ENCODE measurements around the gene DCD.

GRCh38 chr12:54650889-54651288 lies 2.7 kb upstream of the DCD start:
- TF ChIP-seq CTCF (IDR thresholded peaks at IDR 0.05; ENCODE audit: low read length) (no peak), EZH2 (IDR thresholded peaks at IDR 0.05; ENCODE audit: borderline replicate concordance, low read length) (no peak)

All from OCI-LY1 (cell line).